IMR-90 (cell line): ENCODE results near the gene LAMB1. TPM values are rescaled to one million over a fixed set of nuclear protein-coding genes. Genes with fewer than 3 reads are reported as not detected.

Source experiments
- ATAC-seq: fragments of 200-7000 bp; cut with Tn5 transposase; 2 replicates; pipeline ENCODE4 v1.9.1; 2020; ENCODE audit warnings: low read depth, mild to moderate bottlenecking, moderate library complexity
- BruUV-seq: library from RNA; stranded (reverse); fragments of 400-500 nt; replicated peaks from 2 replicates; lab custom pipeline; 2021; lab: Mats Ljungman, UMichigan
- CTCF ChIA-PET: fragments of 300-600 bp; formaldehyde crosslinking; extraction: SDS; loops from one replicate; lab custom pipeline; 2021; ENCODE audit warnings: antibody characterized with exemption; lab: Yijun Ruan, JAX
- POLR2A ChIA-PET: fragments of 300-600 bp; sonication (Branson Sonifier 250); formaldehyde crosslinking; loops from one replicate; lab custom pipeline; 2022; ENCODE audit warnings: antibody characterized with exemption; ENCODE audit not compliant: unreplicated experiment; lab: Charles Lee
- DNase-seq: peaks from one replicate; pipeline ENCODE4 v3.0.0; 2013
- H2AFZ ChIP-seq: replicated peaks from 2 replicates; pipeline ENCODE3; 2013; ENCODE audit warnings: low read length, mild to moderate bottlenecking; ENCODE audit not compliant: poor library complexity
- H2AK5ac ChIP-seq: 2 replicates; pipeline ENCODE4 v1.6.1; 2013; ENCODE audit warnings: low read depth, low read length, inconsistent platforms
- H2AK9ac ChIP-seq: replicated peaks from 2 replicates; pipeline ENCODE3; 2013; ENCODE audit warnings: mild to moderate bottlenecking, low read depth, low read length, moderate library complexity; ENCODE audit not compliant: poor library complexity
- H2BK120ac ChIP-seq: 2 replicates; pipeline ENCODE4 v1.6.1; 2013; ENCODE audit warnings: low read depth, low read length, inconsistent platforms
- H2BK15ac ChIP-seq: 3 replicates; pipeline ENCODE4 v1.6.1; 2013; ENCODE audit warnings: low read depth, low read length, inconsistent platforms
- H2BK20ac ChIP-seq: 2 replicates; pipeline ENCODE4 v1.6.1; 2013; ENCODE audit warnings: low read depth, mild to moderate bottlenecking, inconsistent platforms, low read length, moderate library complexity
- H2BK5ac ChIP-seq: 2 replicates; pipeline ENCODE4 v1.6.1; 2013; ENCODE audit warnings: mild to moderate bottlenecking, low read depth, low read length, inconsistent platforms; ENCODE audit not compliant: poor library complexity, severe bottlenecking
- H3K14ac ChIP-seq: replicated peaks from 2 replicates; pipeline ENCODE4 v1.6.1; 2013; ENCODE audit warnings: low read depth, low read length, inconsistent platforms
- H3K18ac ChIP-seq: 2 replicates; pipeline ENCODE4 v1.6.1; 2013; ENCODE audit warnings: low read depth, low read length, control low read depth
- H3K23ac ChIP-seq: 2 replicates; pipeline ENCODE4 v1.6.1; 2013; ENCODE audit warnings: low read depth, low read length, inconsistent platforms
- H3K27ac ChIP-seq: 2 replicates; pipeline ENCODE4 v1.5.1; 2013; ENCODE audit warnings: mild to moderate bottlenecking, control low read depth, low read length; ENCODE audit not compliant: insufficient read depth
- H3K27me3 ChIP-seq: 2 replicates; pipeline ENCODE4 v1.6.1; 2013; ENCODE audit warnings: low read length; ENCODE audit not compliant: control insufficient read depth, insufficient read depth
- H3K36me3 ChIP-seq: 2 replicates; pipeline ENCODE4 v1.6.1; 2013; ENCODE audit warnings: low read length, mixed read lengths; ENCODE audit not compliant: control insufficient read depth, insufficient read depth
- H3K4ac ChIP-seq: 2 replicates; pipeline ENCODE4 v1.6.1; 2013; ENCODE audit warnings: low read depth, low read length, inconsistent platforms
- H3K4me1 ChIP-seq: 2 replicates; pipeline ENCODE4 v1.6.1; 2013; ENCODE audit warnings: low read length, mixed read lengths; ENCODE audit not compliant: control insufficient read depth, insufficient read depth
- H3K4me2 ChIP-seq: 2 replicates; pipeline ENCODE4 v1.6.1; 2013; ENCODE audit warnings: low read depth, mild to moderate bottlenecking, control low read depth, low read length, moderate library complexity
- H3K4me3 ChIP-seq: 2 replicates; pipeline ENCODE4 v1.5.1; 2013; ENCODE audit warnings: low read depth, mild to moderate bottlenecking, control low read depth, low read length, moderate library complexity; ENCODE audit not compliant: insufficient read depth
- H3K56ac ChIP-seq: 2 replicates; pipeline ENCODE4 v1.6.1; 2013; ENCODE audit warnings: low read length, inconsistent platforms; ENCODE audit not compliant: insufficient read depth; ENCODE audit errors: extremely low read depth
- H3K79me1 ChIP-seq, 2 experiments: 2 replicates each; pipeline ENCODE4 v1.6.1; 2013; ENCODE audit warnings: low read length in 2 of 2, inconsistent platforms in 1 of 2, low read depth in 1 of 2
- H3K9ac ChIP-seq: 2 replicates; pipeline ENCODE4 v1.6.1; 2013; ENCODE audit warnings: low read depth, low read length, control low read depth
- H3K9me1 ChIP-seq: 2 replicates; pipeline ENCODE4 v1.6.1; 2013; ENCODE audit warnings: low read length, inconsistent platforms; ENCODE audit not compliant: insufficient read depth
- H3K9me3 ChIP-seq: 2 replicates; pipeline ENCODE4 v1.6.1; 2013; ENCODE audit warnings: low read length; ENCODE audit not compliant: control insufficient read depth, insufficient read depth
- H4K20me1 ChIP-seq: 2 replicates; pipeline ENCODE4 v1.6.1; 2013; ENCODE audit warnings: low read length, inconsistent platforms; ENCODE audit not compliant: insufficient read depth
- H4K5ac ChIP-seq: 2 replicates; pipeline ENCODE4 v1.6.1; 2013; ENCODE audit warnings: mild to moderate bottlenecking, low read depth, low read length, control low read depth
- H4K8ac ChIP-seq, 2 experiments: 2 replicates each; pipeline ENCODE4 v1.6.1; 2013; ENCODE audit warnings: low read depth in 2 of 2, low read length in 2 of 2, control low read depth in 1 of 2, inconsistent platforms in 1 of 2
- H4K91ac ChIP-seq: 2 replicates; pipeline ENCODE4 v1.6.1; 2013; ENCODE audit warnings: low read depth, low read length, inconsistent platforms; ENCODE audit not compliant: insufficient read depth
- BHLHE40 ChIP-seq: fragments of 150-350 bp; IDR thresholded peaks from 2 replicates; pipeline ENCODE4 v1.6.1; 2016; ENCODE audit warnings: mild to moderate bottlenecking, low read depth, low read length
- CEBPB ChIP-seq: IDR thresholded peaks from 2 replicates; pipeline ENCODE4 v1.6.1; 2012; ENCODE audit warnings: low read depth, low read length, improper control_type of control experiment
- CHD1 ChIP-seq: IDR thresholded peaks from 2 replicates; pipeline ENCODE4 v1.6.1; 2012; ENCODE audit warnings: low read depth, low read length, improper control_type of control experiment
- CTCF ChIP-seq: conservative IDR thresholded peaks from 2 replicates; pipeline ENCODE4 v1.5.1; 2012; ENCODE audit warnings: mild to moderate bottlenecking, low read depth, low read length, improper control_type of control experiment
- ELK1 ChIP-seq: fragments of 150-350 bp; IDR thresholded peaks from 2 replicates; pipeline ENCODE4 v1.6.1; 2016; ENCODE audit warnings: low read depth, mild to moderate bottlenecking, low read length, moderate library complexity, borderline replicate concordance
- FOS ChIP-seq: fragments of 150-350 bp; IDR thresholded peaks from 2 replicates; pipeline ENCODE4 v1.6.1; 2016; ENCODE audit warnings: low read depth, low read length
- MAFK ChIP-seq: IDR thresholded peaks from 2 replicates; pipeline ENCODE4 v1.6.1; 2012; ENCODE audit warnings: low read depth, low read length, improper control_type of control experiment
- MAZ ChIP-seq: IDR thresholded peaks from 2 replicates; pipeline ENCODE4 v1.6.1; 2012; ENCODE audit warnings: low read depth, mild to moderate bottlenecking, low read length, improper control_type of control experiment, moderate library complexity, borderline replicate concordance
- MXI1 ChIP-seq: IDR thresholded peaks from 2 replicates; pipeline ENCODE4 v1.6.1; 2012; ENCODE audit warnings: low read depth, mild to moderate bottlenecking, low read length, moderate library complexity, borderline replicate concordance
- NFE2L2 ChIP-seq: fragments of 150-350 bp; IDR thresholded peaks from 2 replicates; pipeline ENCODE4 v1.6.1; 2016; ENCODE audit warnings: low read depth, mild to moderate bottlenecking, low read length
- POLR2A ChIP-seq: IDR thresholded peaks from 2 replicates; pipeline ENCODE4 v1.6.1; 2012; ENCODE audit warnings: mild to moderate bottlenecking, low read depth, low read length
- RAD21 ChIP-seq: IDR thresholded peaks from 2 replicates; pipeline ENCODE4 v1.6.1; 2012; ENCODE audit warnings: low read length, improper control_type of control experiment
- RCOR1 ChIP-seq: IDR thresholded peaks from 2 replicates; pipeline ENCODE4 v1.6.1; 2012; ENCODE audit warnings: mild to moderate bottlenecking, low read length, improper control_type of control experiment; ENCODE audit not compliant: insufficient replicate concordance
- RFX5 ChIP-seq: IDR thresholded peaks from 2 replicates; pipeline ENCODE4 v1.8.0; 2012; ENCODE audit warnings: low read depth, mild to moderate bottlenecking, low read length, moderate library complexity
- SMC3 ChIP-seq: fragments of 150-350 bp; IDR thresholded peaks from 2 replicates; pipeline ENCODE4 v1.6.1; 2016; ENCODE audit warnings: low read depth, mild to moderate bottlenecking, antibody characterized with exemption, low read length, moderate library complexity
- USF2 ChIP-seq: fragments of 150-350 bp; IDR thresholded peaks from 2 replicates; pipeline ENCODE4 v1.6.1; 2017; ENCODE audit warnings: mild to moderate bottlenecking, antibody characterized with exemption, low read length, low read depth
- WGBS, 2 experiments: methylation state at CpG; one replicate each; pipeline versions ENCODE4 v1.1.5 to v1.1.7; 2013; ENCODE audit warnings: missing lambda C conversion rate in 2 of 2; ENCODE audit not compliant: insufficient read length in 1 of 2; ENCODE audit errors: extremely low coverage in 2 of 2; 5-methylcytosine and 5-hydroxymethylcytosine counted together
- dilution Hi-C: fragments of 300-500 bp; cut with HindIII; formaldehyde crosslinking; loops from one replicate; pipeline ENCODE4 v1.14.3; 2018; ENCODE audit warnings: low sequenced_read_pairs; ENCODE audit not compliant: unreplicated experiment
- in situ Hi-C: fragments of 300-500 bp; cut with MboI; formaldehyde crosslinking; loops from 3 replicates; pipeline ENCODE4 v1.14.3; 2019; ENCODE audit warnings: low sequenced_read_pairs, inconsistent platforms, mixed read lengths
- intact Hi-C: fragments of 100-400 bp; cut with micrococcal nuclease; formaldehyde crosslinking; loops from 2 replicates; pipeline ENCODE4 v1.10.0; 2022
- polyA plus RNA-seq, 3 experiments: library from polyadenylated mRNA; depleted of rRNA; stranded (reverse); fragments of >200 nt; gene quantifications; 2 replicates each; pipeline ENCODE4 v1.2.3, GENCODE V29; 2012; ENCODE audit warnings: low replicate concordance in 1 of 3
- total RNA-seq: library from RNA; depleted of rRNA; stranded (reverse); fragments of >200 nt; gene quantifications from 2 replicates; pipeline ENCODE4 v1.2.3, GENCODE V29; 2012

LAMB1 gene
- total and polyA plus RNA-seq, 2 of the 4 experiments (the other 2 are of a cell fraction): 114 to 117 TPM

- Histone ChIP-seq H3K9ac (no peak overlapping the region), H3K79me1 (no peaks in the 10 kb centered on the region), H2BK120ac (peak overlapping the region; percentile 42; the same call in 1 of the 2 replicates), H3K4ac (no peak overlapping the region), H3K9me1 (peaks cover 7% of the 10 kb centered on the region; the same call in 1 of the 2 replicates), H4K20me1 (no peaks in the 10 kb centered on the region), H3K56ac (no peak overlapping the region), H2AK9ac (no peak overlapping the region), H2BK20ac (no peak overlapping the region; the same call in 1 of the 2 replicates), H3K27ac (no peak overlapping the region), H3K9me3 (no peaks in the 10 kb centered on the region), H4K91ac (peak overlapping the region; percentile 39; the same call in 1 of the 2 replicates), H3K23ac (no peak overlapping the region), H2BK15ac (no peak overlapping the region), H3K14ac (no peak overlapping the region), H2BK5ac (no peak overlapping the region), H3K4me2 (no peak overlapping the region), H3K27me3 (no peaks in the 10 kb centered on the region), H3K4me3 (no peak overlapping the region), H3K36me3 (no peaks in the 10 kb centered on the region), H2AFZ (no peak overlapping the region), H4K8ac (no peak overlapping the region), H3K4me1 (peaks cover 7% of the 10 kb centered on the region), H3K18ac (no peak overlapping the region), H4K5ac (no peak overlapping the region), H2AK5ac (peak overlapping the region; percentile 57; the same call in 1 of the 2 replicates)
- intact Hi-C loops (loop anchor here (5.0 kb wide), 1 partner anchor 77 kb away; no protein-coding TSS in a partner anchor), dilution Hi-C loops (loop anchor here (25.0 kb wide), 1 partner anchor 117 kb away; the partner anchor contains the start of gene LAMB4), in situ Hi-C loops (loop anchor here (5.0 kb wide), 1 partner anchor 77 kb away; no protein-coding TSS in a partner anchor)
- ChIA-PET POLR2A (no interaction called here), CTCF (no interaction called here)
- no peak for TF ChIP-seq MXI1
- TF ChIP-seq CEBPB: no peak
- TF ChIP-seq RCOR1: no peak
- TF ChIP-seq NFE2L2: no peak
- no peak for TF ChIP-seq RAD21
- no peak for TF ChIP-seq MAFK
- no peak for TF ChIP-seq POLR2A
- TF ChIP-seq CTCF: no peak
- no peak for TF ChIP-seq CHD1
- TF ChIP-seq USF2: no peak
- TF ChIP-seq SMC3: no peak
- no peak for TF ChIP-seq FOS
- no peak for TF ChIP-seq ELK1
- no peak for TF ChIP-seq MAZ
- no peak for TF ChIP-seq RFX5
- TF ChIP-seq BHLHE40: no peak
- DNase-seq (no peak), ATAC-seq (no peak)
- no CpG with 5 or more reads among the region's 2 CpGs for WGBS, 2 experiments
- BruUV-seq: no TSS peak
Measured at GRCh38 chr7:108020585-108020984, 17.6 kb upstream of the LAMB1 start.
